Right lobe of liver (tissue), 4 donors: Measurements from ENCODE around the gene NTM.

ENCODE experiments used
- POLR2A ChIP-seq: fragments of 450-650 bp; IDR thresholded peaks from one replicate; pipeline ENCODE4 v1.6.1; 2017; ENCODE audit warnings: antibody characterized with exemption, mild to moderate bottlenecking
- TF ChIP-seq, protein P1 (sequence below), 4 donors: fragments of 200-600 bp in 3 of 4; fragments of 450-650 bp in 1 of 4; IDR thresholded peaks; one replicate each; pipeline versions ENCODE4 v1.5.1 to v1.8.0; 2016 to 2022; ENCODE audit warnings: antibody characterized with exemption in 4 of 4, mild to moderate bottlenecking in 2 of 4
- donor health status: DM: no; HTN: no; CAD: no.
- donor health status: DM: no; HTN: no; CAD: no.
- donor health status: DM: no; HTN: yes; CAD: no.

- TF ChIP-seq, protein P1, sequence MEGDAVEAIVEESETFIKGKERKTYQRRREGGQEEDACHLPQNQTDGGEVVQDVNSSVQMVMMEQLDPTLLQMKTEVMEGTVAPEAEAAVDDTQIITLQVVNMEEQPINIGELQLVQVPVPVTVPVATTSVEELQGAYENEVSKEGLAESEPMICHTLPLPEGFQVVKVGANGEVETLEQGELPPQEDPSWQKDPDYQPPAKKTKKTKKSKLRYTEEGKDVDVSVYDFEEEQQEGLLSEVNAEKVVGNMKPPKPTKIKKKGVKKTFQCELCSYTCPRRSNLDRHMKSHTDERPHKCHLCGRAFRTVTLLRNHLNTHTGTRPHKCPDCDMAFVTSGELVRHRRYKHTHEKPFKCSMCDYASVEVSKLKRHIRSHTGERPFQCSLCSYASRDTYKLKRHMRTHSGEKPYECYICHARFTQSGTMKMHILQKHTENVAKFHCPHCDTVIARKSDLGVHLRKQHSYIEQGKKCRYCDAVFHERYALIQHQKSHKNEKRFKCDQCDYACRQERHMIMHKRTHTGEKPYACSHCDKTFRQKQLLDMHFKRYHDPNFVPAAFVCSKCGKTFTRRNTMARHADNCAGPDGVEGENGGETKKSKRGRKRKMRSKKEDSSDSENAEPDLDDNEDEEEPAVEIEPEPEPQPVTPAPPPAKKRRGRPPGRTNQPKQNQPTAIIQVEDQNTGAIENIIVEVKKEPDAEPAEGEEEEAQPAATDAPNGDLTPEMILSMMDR (IDR thresholded peaks at IDR 0.05) = no peak
- TF ChIP-seq POLR2A = no peak
Measured at GRCh38 chr11:131686836-131687235, 316.4 kb downstream of the NTM start.
